Kidney glomerular epithelial cell (primary cell): ENCODE data around the gene STAG1.
A peak's percentile ranks its signal among the peaks of the same experiment; 100 is the strongest.

Source experiments
- DNase-seq: peaks from one replicate; lab custom pipeline; 2025; lab: John Stamatoyannopoulos, UW

Gene STAG1

GRCh38 chr3:136329593-136329992 lies 422.6 kb downstream of the STAG1 start:
- DNase-seq, result no peak

- DNase-seq, result no peak
Observed at GRCh38 chr3:136327671-136328070, 424.5 kb downstream of the STAG1 start.

- no peak for DNase-seq
Observed at GRCh38 chr3:136326316-136326715, 425.9 kb downstream of the STAG1 start.

- DNase-seq, result no peak
Observed at GRCh38 chr3:136311968-136312367, 440.2 kb downstream of the STAG1 start.

- DNase-seq, result peak; percentile 35
Observed at GRCh38 chr3:136311261-136311660, 440.9 kb downstream of the STAG1 start.

GRCh38 chr3:136305879-136306278 lies 446.3 kb downstream of the STAG1 start:
- DNase-seq, result no peak

- no peak for DNase-seq
Observed at GRCh38 chr3:136300444-136300843, 451.7 kb downstream of the STAG1 start.

GRCh38 chr3:136297826-136298225 lies 454.4 kb downstream of the STAG1 start:
- DNase-seq, result no peak

- no peak for DNase-seq
Observed at GRCh38 chr3:136296960-136297359, 455.2 kb downstream of the STAG1 start.

GRCh38 chr3:136294176-136294575 lies 458.0 kb downstream of the STAG1 start:
- no peak for DNase-seq

GRCh38 chr3:136293279-136293678 lies 458.9 kb downstream of the STAG1 start:
- DNase-seq, result no peak

- no peak for DNase-seq
Observed at GRCh38 chr3:136292500-136292899, 459.7 kb downstream of the STAG1 start.

- no peak for DNase-seq
Observed at GRCh38 chr3:136291302-136291701, 460.9 kb downstream of the STAG1 start.
